Measurements from ENCODE around the gene ITGA7. TPM values are rescaled to one million over a fixed set of nuclear protein-coding genes. Genes with fewer than 3 reads are reported as not detected.

Gene ITGA7
- total RNA-seq, 1 donor from 2014 or later, result 156 TPM

GRCh38 chr12:55724226-55724939, 16.7 kb upstream of the ITGA7 start:
- peaks cover 26% of the 10 kb centered on the region for H3K4me1 Mint-ChIP-seq (ENCODE audit: low read depth, unreplicated experiment)
- H3K36me3 Mint-ChIP-seq (ENCODE audit: unreplicated experiment), result peaks cover 9% of the 10 kb centered on the region
- H3K9me3 Mint-ChIP-seq (ENCODE audit: unreplicated experiment), result peaks cover 6% of the 10 kb centered on the region
- H3K27ac Mint-ChIP-seq (ENCODE audit: unreplicated experiment), result peak overlapping the region; percentile 2
- H3K4me3 Mint-ChIP-seq (ENCODE audit: unreplicated experiment), result peak overlapping the region; percentile 96
- peak; percentile 44 for TF ChIP-seq CTCF (IDR thresholded peaks at IDR 0.05; ENCODE audit: partially characterized antibody, unreplicated experiment)
- H3K27me3 Mint-ChIP-seq (ENCODE audit: unreplicated experiment), result peaks cover 4% of the 10 kb centered on the region
- DNase-seq, result peak; percentile 76

GRCh38 chr12:55723516-55724225, 16.0 kb upstream of the ITGA7 start:
- H3K9me3 Mint-ChIP-seq (ENCODE audit: unreplicated experiment), result peaks cover 6% of the 10 kb centered on the region
- peaks cover 28% of the 10 kb centered on the region for H3K4me1 Mint-ChIP-seq (ENCODE audit: low read depth, unreplicated experiment)
- H3K36me3 Mint-ChIP-seq (ENCODE audit: unreplicated experiment), result peaks cover 9% of the 10 kb centered on the region
- peaks cover 2% of the 10 kb centered on the region for H3K27me3 Mint-ChIP-seq (ENCODE audit: unreplicated experiment)
- no peak for TF ChIP-seq CTCF (IDR thresholded peaks at IDR 0.05; ENCODE audit: partially characterized antibody, unreplicated experiment)
- no peak for DNase-seq
- H3K4me3 Mint-ChIP-seq (ENCODE audit: unreplicated experiment), result no peak overlapping the region
- H3K27ac Mint-ChIP-seq (ENCODE audit: unreplicated experiment), result peak overlapping the region; percentile 5

- Mint-ChIP-seq H3K27ac (ENCODE audit: unreplicated experiment) (no peak overlapping the region), H3K4me3 (ENCODE audit: unreplicated experiment) (no peak overlapping the region), H3K36me3 (ENCODE audit: unreplicated experiment) (peaks cover 9% of the 10 kb centered on the region), H3K27me3 (ENCODE audit: unreplicated experiment) (peaks cover 2% of the 10 kb centered on the region), H3K9me3 (ENCODE audit: unreplicated experiment) (peaks cover 6% of the 10 kb centered on the region), H3K4me1 (ENCODE audit: low read depth, unreplicated experiment) (peaks cover 33% of the 10 kb centered on the region)
- no peak for TF ChIP-seq CTCF (IDR thresholded peaks at IDR 0.05; ENCODE audit: partially characterized antibody, unreplicated experiment)
- DNase-seq, result no peak
Observed at GRCh38 chr12:55722948-55723347, 15.2 kb upstream of the ITGA7 start.

- Mint-ChIP-seq H3K27me3 (ENCODE audit: unreplicated experiment) (peaks cover 5% of the 10 kb centered on the region), H3K36me3 (ENCODE audit: unreplicated experiment) (peaks cover 6% of the 10 kb centered on the region), H3K4me3 (ENCODE audit: unreplicated experiment) (no peak overlapping the region), H3K4me1 (ENCODE audit: low read depth, unreplicated experiment) (peaks cover 36% of the 10 kb centered on the region), H3K27ac (ENCODE audit: unreplicated experiment) (no peak overlapping the region), H3K9me3 (ENCODE audit: unreplicated experiment) (peaks cover 3% of the 10 kb centered on the region)
- no peak for DNase-seq
- no peak for TF ChIP-seq CTCF (IDR thresholded peaks at IDR 0.05; ENCODE audit: partially characterized antibody, unreplicated experiment)
Observed at GRCh38 chr12:55721601-55722213, 14.0 kb upstream of the ITGA7 start.

Data from glutamatergic neuron (in vitro differentiated cells).